HG03025 (cell line): ENCODE results near the gene USP34.
"Not testable (repeated sequence)": the region's sequence is repeated elsewhere in the genome, so short reads cannot be mapped to it uniquely, and the experiment has no call there.

Experiments
- ATAC-seq: cut with Tn5 transposase; IDR thresholded peaks from one replicate; pipeline ENCODE4 v1.9.1; 2021; ENCODE audit warnings: mild to moderate bottlenecking, moderate library complexity; ENCODE audit not compliant: unreplicated experiment, low FRiP score

Gene USP34

GRCh38 chr2:61165946-61166345 lies 304.9 kb downstream of the USP34 start:
- no peak for ATAC-seq

- ATAC-seq: not testable (repeated sequence)
Measured at GRCh38 chr2:61165082-61165481, 305.8 kb downstream of the USP34 start.

- no peak for ATAC-seq
Measured at GRCh38 chr2:61162721-61163120, 308.2 kb downstream of the USP34 start.

DNA sequence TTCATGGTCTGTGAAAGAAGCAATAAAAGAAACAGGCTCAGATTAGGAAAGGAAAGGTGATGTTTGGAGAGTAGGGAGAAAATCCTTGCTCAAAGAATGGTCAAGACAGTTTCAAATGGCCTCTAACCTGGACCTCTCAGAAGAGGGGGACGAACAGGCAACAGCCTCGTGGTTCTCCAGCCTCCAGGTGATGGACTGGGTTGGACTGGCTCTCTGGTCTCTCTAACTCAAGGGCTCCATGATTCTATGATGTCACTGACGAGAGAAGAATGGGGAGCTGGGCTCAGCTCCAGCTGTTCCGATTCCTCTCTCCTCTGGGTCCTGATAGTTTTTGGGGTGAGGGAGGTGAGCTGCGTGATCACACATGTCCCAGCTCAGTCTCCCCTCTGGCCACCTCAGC lies 309.0 kb downstream of the USP34 start, which contains the start of gene C2orf74:
TSS of gene C2orf74 (plus strand) at position 301 of the 400 bp plus-strand sequence. CDS start 327 bp downstream, outside the sequence.
- ATAC-seq: no peak

DNA sequence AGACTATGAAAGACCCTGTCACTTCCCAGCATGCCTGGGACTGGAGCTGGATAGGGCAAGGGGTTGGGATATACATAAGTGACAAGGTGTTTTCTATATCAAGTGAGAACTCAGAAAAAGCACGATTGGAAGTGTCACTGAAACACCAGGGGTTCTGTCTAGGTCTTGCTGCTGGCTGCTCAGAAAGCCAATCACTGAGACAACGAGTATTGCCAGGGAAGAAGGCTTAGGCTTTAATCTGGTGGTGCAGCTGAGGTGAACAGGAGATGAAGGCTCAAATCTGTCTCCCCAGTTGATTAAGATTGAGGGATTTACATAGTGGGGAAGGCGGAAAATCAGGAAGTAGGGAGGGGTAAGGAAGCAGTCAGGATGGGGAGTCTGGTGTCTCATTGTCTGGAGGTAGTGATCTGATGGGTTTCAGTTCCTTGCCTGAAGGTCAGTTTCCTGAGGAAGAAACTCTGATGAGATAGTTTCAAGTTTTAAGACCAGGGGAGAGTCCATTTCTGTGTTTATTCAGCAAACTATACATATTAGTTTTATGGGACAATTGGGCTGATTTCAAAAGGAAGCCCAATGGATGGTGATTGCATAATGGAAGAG lies 312.4 kb downstream of the USP34 start:
- ATAC-seq: no peak

DNA sequence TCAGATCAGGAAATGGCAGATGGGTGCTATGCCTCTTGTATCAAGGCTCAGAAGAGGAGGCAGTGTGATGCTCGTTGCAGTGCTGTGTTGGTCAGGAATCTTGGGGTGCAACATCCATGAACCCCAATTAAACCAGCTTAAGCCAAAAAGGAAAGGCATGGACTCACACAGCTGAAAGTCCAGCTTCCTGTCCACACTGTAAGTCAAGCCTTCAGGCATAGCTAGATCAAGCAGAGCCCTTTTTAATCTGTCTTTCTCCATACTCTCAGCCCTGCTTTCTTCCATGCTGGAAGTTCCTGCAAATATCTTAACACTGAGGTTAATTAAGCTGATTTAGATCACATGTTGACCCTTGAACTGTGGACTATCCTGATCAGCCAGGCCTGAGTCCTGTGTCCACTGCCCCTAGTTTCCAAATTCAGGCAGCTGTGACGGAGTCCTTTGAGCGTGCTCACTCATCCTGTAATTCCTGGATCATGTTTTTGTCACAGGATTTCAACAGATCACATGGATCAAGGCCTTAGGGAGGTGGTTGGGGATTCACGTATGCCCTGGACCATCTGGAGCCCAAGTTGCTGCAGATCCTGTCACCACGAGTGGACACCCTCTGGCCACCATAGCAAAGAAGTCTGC lies 313.4 kb downstream of the USP34 start:
- ATAC-seq: no peak

GRCh38 chr2:61151436-61151835 lies 319.5 kb downstream of the USP34 start:
- ATAC-seq: no peak

- ATAC-seq: no peak
Measured at GRCh38 chr2:61149074-61149473, 321.8 kb downstream of the USP34 start.

GRCh38 chr2:61148091-61148490 lies 322.8 kb downstream of the USP34 start:
- ATAC-seq: not testable (repeated sequence)

DNA sequence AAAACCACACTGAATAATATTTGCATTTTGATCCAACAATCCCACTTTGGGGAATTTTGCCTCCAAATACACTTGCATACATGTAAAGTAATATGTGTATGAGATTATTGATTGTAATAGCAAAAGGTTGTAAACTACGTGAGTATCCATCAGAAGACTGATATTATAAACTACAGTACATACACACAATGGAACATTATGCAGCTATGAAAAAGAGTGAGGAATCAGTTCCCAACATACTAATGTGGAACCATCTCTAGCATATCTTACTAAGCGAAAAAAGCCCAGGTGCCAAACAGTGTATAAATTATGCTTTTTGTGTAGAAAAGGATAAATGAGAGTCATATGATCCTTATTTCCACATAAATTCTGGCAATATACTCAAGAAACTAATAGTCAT lies 324.9 kb downstream of the USP34 start:
- no peak for ATAC-seq

DNA sequence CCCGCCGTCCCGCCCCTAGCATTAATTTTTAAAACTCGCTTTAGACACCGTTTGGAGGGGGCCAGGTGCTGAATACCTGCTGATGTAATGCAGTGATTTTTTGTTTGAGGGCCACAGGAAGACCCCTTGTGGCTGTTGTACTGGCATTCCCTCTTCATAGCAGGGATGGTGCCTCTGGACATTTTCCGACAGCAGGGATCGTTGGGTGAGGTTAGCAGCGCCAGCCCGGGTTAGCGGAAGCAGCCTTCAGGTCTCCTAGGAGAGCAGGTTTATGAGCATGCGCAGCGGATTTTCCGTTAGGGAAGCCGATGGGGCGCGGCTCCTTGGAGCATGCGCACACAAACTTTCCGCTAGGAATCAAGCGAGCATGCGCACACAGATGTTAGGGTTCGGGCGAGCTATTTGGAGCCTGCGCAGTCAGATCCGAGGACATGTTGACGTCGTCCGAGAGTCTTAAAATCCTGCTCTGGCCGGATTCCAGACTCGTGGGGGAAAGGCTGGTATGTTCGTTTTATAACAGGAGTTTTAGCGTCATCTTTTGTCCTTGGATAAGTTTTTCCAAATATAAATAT lies 326.1 kb downstream of the USP34 start:
- ATAC-seq: peak; percentile 85

- ATAC-seq: no peak
Measured at GRCh38 chr2:61141151-61141550, 329.7 kb downstream of the USP34 start.

DNA sequence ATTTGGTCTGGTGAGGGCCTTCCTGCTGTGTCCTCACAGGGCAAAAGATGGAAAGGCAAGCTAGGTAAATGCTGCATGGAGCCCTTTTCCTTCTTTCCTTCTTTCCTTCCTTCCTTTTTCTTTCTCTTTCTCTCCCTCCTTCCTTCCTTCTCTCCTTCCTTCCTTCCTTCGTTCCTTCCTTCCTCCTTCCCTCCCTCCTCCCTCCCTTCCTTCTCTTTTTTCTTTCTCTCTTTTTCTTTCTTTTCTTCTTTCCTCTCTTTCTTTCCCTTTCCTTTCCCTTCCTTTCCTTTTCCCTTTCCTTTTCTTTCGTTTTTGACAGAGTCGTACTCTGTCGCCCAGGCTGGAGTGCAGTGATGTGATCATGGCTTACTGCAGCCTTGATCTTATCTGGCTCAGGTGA lies 332.0 kb downstream of the USP34 start:
- ATAC-seq: no peak
